ENCODE results near the gene CMC2.

DNA sequence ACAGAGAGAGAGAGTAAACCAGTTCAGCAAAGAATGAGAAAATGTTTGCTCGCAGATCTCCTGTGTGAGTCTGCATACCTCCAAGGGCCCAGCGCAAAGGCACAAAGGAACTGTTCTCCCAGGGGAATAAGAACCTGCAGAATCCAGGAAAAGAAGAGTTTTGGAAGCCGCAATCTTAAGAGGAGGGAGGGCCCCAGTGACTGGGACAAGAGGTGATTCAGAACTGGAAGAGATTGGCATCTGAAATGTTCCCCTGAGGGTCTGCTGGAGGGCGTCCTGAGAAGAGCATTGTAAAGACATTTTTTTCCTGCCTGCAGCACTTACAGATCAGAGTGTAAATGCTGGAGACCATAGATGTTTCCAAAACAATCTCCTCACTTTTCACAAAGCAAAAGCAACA is 35.0 kb upstream of the CMC2 start:
- no peak for TF ChIP-seq POLR2AphosphoS5 (IDR thresholded peaks at IDR 0.05; ENCODE audit: low read depth, low read length)
- no peak for TF ChIP-seq TAF1 (IDR thresholded peaks at IDR 0.05; ENCODE audit: low read depth, low read length)
- TF ChIP-seq SPI1 (IDR thresholded peaks at IDR 0.05; ENCODE audit: low read depth, low read length), result no peak
- no peak for TF ChIP-seq POLR2A (IDR thresholded peaks at IDR 0.05; ENCODE audit: low read depth, low read length)

Measured in GM12891 (cell line).